Measurements from ENCODE around the gene FAM216A.

Gene FAM216A

GRCh38 chr12:110536834-110537604 is 68.4 kb downstream of the FAM216A start:
- Histone ChIP-seq H3K27ac (replicated peaks) (no peak overlapping the region), H3K4me3 (replicated peaks; ENCODE audit: insufficient read depth, low read length) (no peak overlapping the region), H3K27me3 (ENCODE audit: insufficient read depth, poor library complexity, severe bottlenecking) (no peaks in the 10 kb centered on the region)
- DNase-seq (ENCODE audit: low read depth in 1 of 2, low spot score in 1 of 2) = no peak
- TF ChIP-seq REST (IDR thresholded peaks at IDR 0.05; ENCODE audit: insufficient replicate concordance, low read depth) = no peak
- TF ChIP-seq GABPA (IDR thresholded peaks at IDR 0.05; ENCODE audit: low read depth) = no peak
- no peak for TF ChIP-seq CTCF (IDR thresholded peaks at IDR 0.05; ENCODE audit: insufficient read depth, low read length)
- no peak for TF ChIP-seq POLR2AphosphoS5 (IDR thresholded peaks at IDR 0.05; ENCODE audit: low read depth)
- TF ChIP-seq SPI1 (IDR thresholded peaks at IDR 0.05; ENCODE audit: borderline replicate concordance, low read depth) = no peak

GRCh38 chr12:110537605-110538409 is 69.2 kb downstream of the FAM216A start:
- TF ChIP-seq SPI1 (IDR thresholded peaks at IDR 0.05; ENCODE audit: borderline replicate concordance, low read depth) (no peak), CTCF (IDR thresholded peaks at IDR 0.05; ENCODE audit: insufficient read depth, low read length) (no peak), GABPA (IDR thresholded peaks at IDR 0.05; ENCODE audit: low read depth) (no peak), REST (IDR thresholded peaks at IDR 0.05; ENCODE audit: insufficient replicate concordance, low read depth) (no peak), POLR2AphosphoS5 (IDR thresholded peaks at IDR 0.05; ENCODE audit: low read depth) (no peak)
- no peak overlapping the region for H3K27ac ChIP-seq (replicated peaks)
- no peaks in the 10 kb centered on the region for H3K27me3 ChIP-seq (ENCODE audit: insufficient read depth, poor library complexity, severe bottlenecking)
- DNase-seq (ENCODE audit: low read depth in 1 of 2, low spot score in 1 of 2) = no peak
- H3K4me3 ChIP-seq (replicated peaks; ENCODE audit: insufficient read depth, low read length) = no peak overlapping the region

GRCh38 chr12:110538869-110539622 is 70.4 kb downstream of the FAM216A start:
- DNase-seq (ENCODE audit: low read depth in 1 of 2, low spot score in 1 of 2) = no peak
- no peak overlapping the region for H3K4me3 ChIP-seq (replicated peaks; ENCODE audit: insufficient read depth, low read length)
- H3K27me3 ChIP-seq (ENCODE audit: insufficient read depth, poor library complexity, severe bottlenecking) = no peaks in the 10 kb centered on the region
- H3K27ac ChIP-seq (replicated peaks) = no peak overlapping the region
- TF ChIP-seq POLR2AphosphoS5 (IDR thresholded peaks at IDR 0.05; ENCODE audit: low read depth) (no peak), CTCF (IDR thresholded peaks at IDR 0.05; ENCODE audit: insufficient read depth, low read length) (no peak)

Data from HL-60 (cell line).